HepG2 (cell line): Measurements from ENCODE around the gene NTN4. TPM values are rescaled to one million over a fixed set of nuclear protein-coding genes. Genes with fewer than 3 reads are reported as not detected.
A peak's percentile ranks its signal among the peaks of the same experiment; 100 is the strongest.

Source experiments
- ATAC-seq: fragments of 200-7000 bp; cut with Tn5 transposase; 3 replicates; pipeline ENCODE4 v1.9.1; 2020; ENCODE audit warnings: mild to moderate bottlenecking, moderate library complexity
- BruUV-seq: library from RNA; stranded (reverse); fragments of 400-500 nt; replicated peaks from 2 replicates; lab custom pipeline; 2021; lab: Mats Ljungman, UMichigan
- CTCF ChIA-PET: fragments of 300-600 bp; formaldehyde crosslinking; extraction: SDS; loops from one replicate; lab custom pipeline; 2021; ENCODE audit warnings: low total read pairs, inconsistent platforms, low intra/inter-chr PET ratio; lab: Yijun Ruan, JAX
- POLR2A ChIA-PET: fragments of 350-600 bp; sonication (Branson Sonifier 250); formaldehyde crosslinking; loops from one replicate; lab custom pipeline; 2020; ENCODE audit warnings: antibody characterized with exemption, inconsistent platforms; lab: Yijun Ruan, JAX
- DNase-seq: peaks from one replicate; pipeline ENCODE4 v3.0.0-alpha.2; 2015; ENCODE audit warnings: low spot score
- FAIRE-seq: peaks from 3 replicates; lab custom pipeline; 2011; peaks lifted over from hg19 to GRCh38; lab: Jason Lieb, UNC
- H2AFZ ChIP-seq: one replicate; pipeline ENCODE4 v1.6.1; 2011; ENCODE audit warnings: low read length, inconsistent platforms
- H3K27ac ChIP-seq: fragments of 300-600 bp; 3 replicates; pipeline ENCODE4 v1.8.0; 2011; ENCODE audit warnings: mixed run types, mild to moderate bottlenecking, mixed read lengths, low read length, inconsistent platforms; ENCODE audit not compliant: insufficient read depth; ENCODE audit errors: extremely low read length
- H3K27me3 ChIP-seq, 2 experiments: fragments of 200-600 bp in 1 of 2; 2 replicates in 1 of 2; 3 replicates in 1 of 2; pipeline versions ENCODE4 v1.6.0 to v1.8.0; 2011; ENCODE audit warnings: low read length in 2 of 2, mild to moderate bottlenecking in 2 of 2, moderate library complexity in 2 of 2, inconsistent platforms in 1 of 2; ENCODE audit not compliant: insufficient read depth in 2 of 2, control insufficient read depth in 1 of 2
- H3K36me3 ChIP-seq, 2 experiments: fragments of 200-600 bp in 1 of 2; replicated peaks in 1 of 2; 2 replicates in 1 of 2; 3 replicates in 1 of 2; pipeline versions ENCODE4 v1.5.1 to v1.8.0; 2011; ENCODE audit warnings: low read length in 2 of 2, inconsistent platforms in 1 of 2; ENCODE audit not compliant: insufficient read depth in 2 of 2, control insufficient read depth in 1 of 2
- H3K4me1 ChIP-seq: 2 replicates; pipeline ENCODE4 v1.5.1; 2012; ENCODE audit warnings: low read length, inconsistent platforms; ENCODE audit not compliant: insufficient read depth
- H3K4me2 ChIP-seq: 2 replicates; pipeline ENCODE4 v1.6.0; 2011; ENCODE audit warnings: low read depth, low read length, inconsistent platforms
- H3K4me3 ChIP-seq, 3 experiments: fragments of 200-600 bp in 1 of 3; sonication (generic), shearing (Covaris generic) in 1 of 3; replicated peaks in 1 of 3; 2 replicates each; pipeline ENCODE4 v1.5.1; 2011 to 2016; ENCODE audit warnings: low read length in 3 of 3, inconsistent platforms in 2 of 3, low read depth in 2 of 3, mild to moderate bottlenecking in 2 of 3, control low read depth in 1 of 3, mixed read lengths in 1 of 3; ENCODE audit not compliant: insufficient read depth in 1 of 3
- H3K79me2 ChIP-seq: one replicate; pipeline ENCODE4 v1.6.1; 2011; ENCODE audit warnings: low read length, inconsistent platforms; ENCODE audit not compliant: insufficient read depth
- H3K9ac ChIP-seq: 2 replicates; pipeline ENCODE4 v1.6.0; 2011; ENCODE audit warnings: mild to moderate bottlenecking, low read depth, low read length, inconsistent platforms; ENCODE audit not compliant: insufficient read depth
- H3K9me3 ChIP-seq: 2 replicates; pipeline ENCODE4 v1.5.1; 2012; ENCODE audit warnings: mild to moderate bottlenecking, low read length
- H4K20me1 ChIP-seq: 2 replicates; pipeline ENCODE4 v1.6.0; 2011; ENCODE audit warnings: inconsistent platforms, mild to moderate bottlenecking, low read length, moderate library complexity; ENCODE audit not compliant: insufficient read depth
- DPF2 ChIP-seq: sonication (generic); formaldehyde crosslinking; IDR thresholded peaks from 2 replicates; pipeline ENCODE4 v1.4.0; 2020; ENCODE audit warnings: mild to moderate bottlenecking, low read depth, missing genetic modification reagents, borderline replicate concordance
- ERF ChIP-seq: IDR thresholded peaks from 2 replicates; pipeline ENCODE4 v1.6.1; 2018; ENCODE audit warnings: missing biosample characterization, missing genetic modification reagents
- FOXO4 ChIP-seq: sonication (generic); formaldehyde crosslinking; conservative IDR thresholded peaks from 2 replicates; pipeline ENCODE4 v1.8.1; 2023; ENCODE audit warnings: missing genetic modification reagents
- GPN1 ChIP-seq: sonication (generic); formaldehyde crosslinking; IDR thresholded peaks from 2 replicates; pipeline ENCODE4 v1.5.1; 2020; ENCODE audit warnings: missing genetic modification reagents, borderline replicate concordance
- KDM3A ChIP-seq: IDR thresholded peaks from 2 replicates; pipeline ENCODE4 v1.6.1; 2018; ENCODE audit warnings: low read depth, missing compliant biosample characterization
- MAFG ChIP-seq: sonication (generic); formaldehyde crosslinking; IDR thresholded peaks from 2 replicates; pipeline ENCODE4 v1.5.1; 2020; ENCODE audit warnings: mild to moderate bottlenecking, missing genetic modification reagents
- REL ChIP-seq: sonication (generic); formaldehyde crosslinking; conservative IDR thresholded peaks from 2 replicates; pipeline ENCODE4 v1.8.0; 2022; ENCODE audit warnings: mild to moderate bottlenecking, missing genetic modification reagents, moderate library complexity
- RNF2 ChIP-seq: fragments of 450-650 bp; conservative IDR thresholded peaks from 2 replicates; pipeline ENCODE4 v1.6.1; 2016; ENCODE audit warnings: low read depth
- SP1 ChIP-seq, 2 experiments: fragments of 450-650 bp in 1 of 2; sonication (generic) in 1 of 2; formaldehyde crosslinking in 1 of 2; IDR thresholded peaks; 2 replicates each; pipeline versions ENCODE4 v1.4.0 to v1.6.1; 2016 to 2020; ENCODE audit warnings: missing genetic modification reagents in 1 of 2
- SRY ChIP-seq: sonication (generic); formaldehyde crosslinking; IDR thresholded peaks from 2 replicates; pipeline ENCODE4 v1.8.0; 2022; ENCODE audit warnings: mild to moderate bottlenecking, missing genetic modification reagents
- TFAP4 ChIP-seq: sonication (generic); IDR thresholded peaks from 2 replicates; pipeline ENCODE4 v1.6.1; 2016; ENCODE audit warnings: low read depth, borderline replicate concordance
- TSC22D2 ChIP-seq: sonication (generic); formaldehyde crosslinking; IDR thresholded peaks from 2 replicates; pipeline ENCODE4 v1.5.1; 2020; ENCODE audit warnings: missing genetic modification reagents, mild to moderate bottlenecking, borderline replicate concordance
- ZKSCAN5 ChIP-seq: sonication (generic); formaldehyde crosslinking; IDR thresholded peaks from 2 replicates; pipeline ENCODE4 v1.5.1; 2020; ENCODE audit warnings: mild to moderate bottlenecking, missing genetic modification reagents
- ZNF34 ChIP-seq: sonication (generic); formaldehyde crosslinking; IDR thresholded peaks from 2 replicates; pipeline ENCODE4 v1.4.0; 2020; ENCODE audit warnings: mild to moderate bottlenecking, missing genetic modification reagents, borderline replicate concordance
- ZNF44 ChIP-seq: sonication (generic); formaldehyde crosslinking; IDR thresholded peaks from 2 replicates; pipeline ENCODE4 v1.5.1; 2020; ENCODE audit warnings: mild to moderate bottlenecking, missing genetic modification reagents
- ZNF503 ChIP-seq: sonication (generic); formaldehyde crosslinking; IDR thresholded peaks from 2 replicates; pipeline ENCODE4 v1.4.0; 2020; ENCODE audit warnings: missing genetic modification reagents
- WGBS: methylation state at CpG from one replicate; pipeline ENCODE4 v1.1.6; 2017; ENCODE audit warnings: low lambda C conversion rate; 5-methylcytosine and 5-hydroxymethylcytosine counted together
- in situ Hi-C: cut with HindIII; loops from 2 replicates; pipeline ENCODE4 v1.10.0; 2017; ENCODE audit warnings: low pct_unique_long_range_greater_than_20kb; ENCODE audit not compliant: extremely low pct_ligation_motif_present
- intact Hi-C: fragments of 100-400 bp; cut with micrococcal nuclease; formaldehyde crosslinking; loops from one replicate; pipeline ENCODE4 v1.10.0; 2022; ENCODE audit not compliant: unreplicated experiment
- polyA plus RNA-seq, 8 experiments: library from polyadenylated mRNA; depleted of rRNA in 3 of 8; stranded (reverse) in 7 of 8; unstranded in 1 of 8; fragments of >200 nt; fragmentation: Illumina TruSeq in 4 of 8; extraction: Trizol in 4 of 8; gene quantifications; 2 replicates each; pipeline versions ENCODE4 v1.2.1 to v1.2.3, GENCODE V29; 2011 to 2016; ENCODE audit warnings: low read depth in 4 of 8, missing spikeins in 1 of 8, mixed read lengths in 1 of 8; ENCODE audit not compliant: insufficient read depth in 1 of 8
- total RNA-seq, 5 experiments: library from RNA; depleted of rRNA; stranded (reverse); fragments of >200 nt; fragmentation: Illumina TruSeq; extraction: Trizol; gene quantifications; 2 replicates each; pipeline ENCODE4 v1.2.3, GENCODE V29; 2016; ENCODE audit warnings: low read depth in 1 of 5

The NTN4 gene
- total and polyA plus RNA-seq, 2 of the 13 experiments (the other 11 are each of a cell fraction or from before 2014, with no cell fraction given), result 7.8 to 11.5 TPM

GRCh38 chr12:95641299-95641952 is 149.1 kb downstream of the NTN4 start:
- DNase-seq, result no peak
- POLR2A ChIA-PET, result no interaction called here

GRCh38 chr12:95640516-95640915 is 150.0 kb downstream of the NTN4 start:
- CTCF ChIA-PET, result no interaction called here
- H3K79me2 ChIP-seq, result no peaks in the 10 kb centered on the region
- no peaks in the 10 kb centered on the region; a peak in 1 of 5 replicates for H3K27me3 ChIP-seq
- H3K9me3 ChIP-seq, result no peaks in the 10 kb centered on the region
- no peaks in the 10 kb centered on the region for H4K20me1 ChIP-seq
- FAIRE-seq, result no peak
- 21% methylated on average over 3 of the region's 3 CpGs for WGBS
- H3K4me1 ChIP-seq, result peaks cover 20% of the 10 kb centered on the region
- POLR2A ChIA-PET, result no interaction called here
- intact Hi-C loops (no loop called here), in situ Hi-C loops (no loop called here)
- ATAC-seq, result no peak
- no peak overlapping the region for H3K4me3 ChIP-seq
- no TSS peak for BruUV-seq
- no peak overlapping the region for H2AFZ ChIP-seq
- H3K27ac ChIP-seq, result no peak overlapping the region
- H3K36me3 ChIP-seq, result no peaks in the 10 kb centered on the region
- no peak overlapping the region for H3K4me2 ChIP-seq
- no peak overlapping the region for H3K9ac ChIP-seq
- DNase-seq, result no peak
- TF ChIP-seq TSC22D2 (no peak), REL (no peak), SRY (CRISPR knock-in tag) (no peak), ERF (CRISPR knock-in tag) (no peak), FOXO4 (CRISPR knock-in tag) (no peak), SP1 (IDR thresholded peaks at IDR 0.05) (no peak), SP1 (CRISPR knock-in tag; IDR thresholded peaks at IDR 0.05) (no peak), ZNF503 (CRISPR knock-in tag) (no peak), GPN1 (no peak), DPF2 (no peak), RNF2 (no peak), ZNF34 (CRISPR knock-in tag) (no peak)

More at GRCh38 chr12:95641299-95641952, 149.1 kb downstream of the NTN4 start:
- Histone ChIP-seq H4K20me1 (no peaks in the 10 kb centered on the region), H3K36me3 (no peaks in the 10 kb centered on the region), H3K4me1 (peaks cover 14% of the 10 kb centered on the region), H3K27me3 (no peaks in the 10 kb centered on the region; a peak in 1 of 5 replicates), H3K9me3 (no peaks in the 10 kb centered on the region), H3K27ac (no peak overlapping the region), H3K4me3 (no peak overlapping the region), H2AFZ (no peak overlapping the region), H3K4me2 (no peak overlapping the region), H3K79me2 (no peaks in the 10 kb centered on the region), H3K9ac (no peak overlapping the region)
- intact Hi-C loops, result no loop called here
- in situ Hi-C loops, result no loop called here
- WGBS, result 37% methylated on average over 3 of the region's 3 CpGs
- no peak; the same call in 2 of the 3 replicates for ATAC-seq
- no peak for FAIRE-seq
- CTCF ChIA-PET, result no interaction called here
- TF ChIP-seq ZKSCAN5 (CRISPR knock-in tag) (peak; percentile 75; the same call in 1 of the 2 replicates), KDM3A (CRISPR knock-in tag) (no peak), ZNF44 (CRISPR knock-in tag) (no peak), MAFG (CRISPR knock-in tag) (no peak), TFAP4 (no peak)
- no TSS peak for BruUV-seq
